IMR-90 (cell line): ENCODE measurements around the gene FUT8. TPM values are rescaled to one million over a fixed set of nuclear protein-coding genes. Genes with fewer than 3 reads are reported as not detected.

Experiments
- ATAC-seq: fragments of 200-7000 bp; cut with Tn5 transposase; 2 replicates; pipeline ENCODE4 v1.9.1; 2020; ENCODE audit warnings: low read depth, mild to moderate bottlenecking, moderate library complexity
- BruUV-seq: library from RNA; stranded (reverse); fragments of 400-500 nt; replicated peaks from 2 replicates; lab custom pipeline; 2021; lab: Mats Ljungman, UMichigan
- CTCF ChIA-PET: fragments of 300-600 bp; formaldehyde crosslinking; extraction: SDS; loops from one replicate; lab custom pipeline; 2021; ENCODE audit warnings: antibody characterized with exemption; lab: Yijun Ruan, JAX
- POLR2A ChIA-PET: fragments of 300-600 bp; sonication (Branson Sonifier 250); formaldehyde crosslinking; loops from one replicate; lab custom pipeline; 2022; ENCODE audit warnings: antibody characterized with exemption; ENCODE audit not compliant: unreplicated experiment; lab: Charles Lee
- DNase-seq: peaks from one replicate; pipeline ENCODE4 v3.0.0; 2013
- H2AFZ ChIP-seq: replicated peaks from 2 replicates; pipeline ENCODE3; 2013; ENCODE audit warnings: low read length, mild to moderate bottlenecking; ENCODE audit not compliant: poor library complexity
- H2AK5ac ChIP-seq: 2 replicates; pipeline ENCODE4 v1.6.1; 2013; ENCODE audit warnings: low read depth, low read length, inconsistent platforms
- H2AK9ac ChIP-seq: replicated peaks from 2 replicates; pipeline ENCODE3; 2013; ENCODE audit warnings: mild to moderate bottlenecking, low read depth, low read length, moderate library complexity; ENCODE audit not compliant: poor library complexity
- H2BK120ac ChIP-seq: 2 replicates; pipeline ENCODE4 v1.6.1; 2013; ENCODE audit warnings: low read depth, low read length, inconsistent platforms
- H2BK15ac ChIP-seq: 3 replicates; pipeline ENCODE4 v1.6.1; 2013; ENCODE audit warnings: low read depth, low read length, inconsistent platforms
- H2BK20ac ChIP-seq: 2 replicates; pipeline ENCODE4 v1.6.1; 2013; ENCODE audit warnings: low read depth, mild to moderate bottlenecking, inconsistent platforms, low read length, moderate library complexity
- H2BK5ac ChIP-seq: 2 replicates; pipeline ENCODE4 v1.6.1; 2013; ENCODE audit warnings: mild to moderate bottlenecking, low read depth, low read length, inconsistent platforms; ENCODE audit not compliant: poor library complexity, severe bottlenecking
- H3K14ac ChIP-seq: replicated peaks from 2 replicates; pipeline ENCODE4 v1.6.1; 2013; ENCODE audit warnings: low read depth, low read length, inconsistent platforms
- H3K18ac ChIP-seq: 2 replicates; pipeline ENCODE4 v1.6.1; 2013; ENCODE audit warnings: low read depth, low read length, control low read depth
- H3K23ac ChIP-seq: 2 replicates; pipeline ENCODE4 v1.6.1; 2013; ENCODE audit warnings: low read depth, low read length, inconsistent platforms
- H3K27ac ChIP-seq: 2 replicates; pipeline ENCODE4 v1.5.1; 2013; ENCODE audit warnings: mild to moderate bottlenecking, control low read depth, low read length; ENCODE audit not compliant: insufficient read depth
- H3K27me3 ChIP-seq: 2 replicates; pipeline ENCODE4 v1.6.1; 2013; ENCODE audit warnings: low read length; ENCODE audit not compliant: control insufficient read depth, insufficient read depth
- H3K36me3 ChIP-seq: 2 replicates; pipeline ENCODE4 v1.6.1; 2013; ENCODE audit warnings: low read length, mixed read lengths; ENCODE audit not compliant: control insufficient read depth, insufficient read depth
- H3K4ac ChIP-seq: 2 replicates; pipeline ENCODE4 v1.6.1; 2013; ENCODE audit warnings: low read depth, low read length, inconsistent platforms
- H3K4me1 ChIP-seq: 2 replicates; pipeline ENCODE4 v1.6.1; 2013; ENCODE audit warnings: low read length, mixed read lengths; ENCODE audit not compliant: control insufficient read depth, insufficient read depth
- H3K4me2 ChIP-seq: 2 replicates; pipeline ENCODE4 v1.6.1; 2013; ENCODE audit warnings: low read depth, mild to moderate bottlenecking, control low read depth, low read length, moderate library complexity
- H3K4me3 ChIP-seq: 2 replicates; pipeline ENCODE4 v1.5.1; 2013; ENCODE audit warnings: low read depth, mild to moderate bottlenecking, control low read depth, low read length, moderate library complexity; ENCODE audit not compliant: insufficient read depth
- H3K56ac ChIP-seq: 2 replicates; pipeline ENCODE4 v1.6.1; 2013; ENCODE audit warnings: low read length, inconsistent platforms; ENCODE audit not compliant: insufficient read depth; ENCODE audit errors: extremely low read depth
- H3K79me1 ChIP-seq, 2 experiments: 2 replicates each; pipeline ENCODE4 v1.6.1; 2013; ENCODE audit warnings: low read length in 2 of 2, inconsistent platforms in 1 of 2, low read depth in 1 of 2
- H3K9ac ChIP-seq: 2 replicates; pipeline ENCODE4 v1.6.1; 2013; ENCODE audit warnings: low read depth, low read length, control low read depth
- H3K9me1 ChIP-seq: 2 replicates; pipeline ENCODE4 v1.6.1; 2013; ENCODE audit warnings: low read length, inconsistent platforms; ENCODE audit not compliant: insufficient read depth
- H3K9me3 ChIP-seq: 2 replicates; pipeline ENCODE4 v1.6.1; 2013; ENCODE audit warnings: low read length; ENCODE audit not compliant: control insufficient read depth, insufficient read depth
- H4K20me1 ChIP-seq: 2 replicates; pipeline ENCODE4 v1.6.1; 2013; ENCODE audit warnings: low read length, inconsistent platforms; ENCODE audit not compliant: insufficient read depth
- H4K5ac ChIP-seq: 2 replicates; pipeline ENCODE4 v1.6.1; 2013; ENCODE audit warnings: mild to moderate bottlenecking, low read depth, low read length, control low read depth
- H4K8ac ChIP-seq, 2 experiments: 2 replicates each; pipeline ENCODE4 v1.6.1; 2013; ENCODE audit warnings: low read depth in 2 of 2, low read length in 2 of 2, control low read depth in 1 of 2, inconsistent platforms in 1 of 2
- H4K91ac ChIP-seq: 2 replicates; pipeline ENCODE4 v1.6.1; 2013; ENCODE audit warnings: low read depth, low read length, inconsistent platforms; ENCODE audit not compliant: insufficient read depth
- CHD1 ChIP-seq: IDR thresholded peaks from 2 replicates; pipeline ENCODE4 v1.6.1; 2012; ENCODE audit warnings: low read depth, low read length, improper control_type of control experiment
- ELK1 ChIP-seq: fragments of 150-350 bp; IDR thresholded peaks from 2 replicates; pipeline ENCODE4 v1.6.1; 2016; ENCODE audit warnings: low read depth, mild to moderate bottlenecking, low read length, moderate library complexity, borderline replicate concordance
- MXI1 ChIP-seq: IDR thresholded peaks from 2 replicates; pipeline ENCODE4 v1.6.1; 2012; ENCODE audit warnings: low read depth, mild to moderate bottlenecking, low read length, moderate library complexity, borderline replicate concordance
- SMC3 ChIP-seq: fragments of 150-350 bp; IDR thresholded peaks from 2 replicates; pipeline ENCODE4 v1.6.1; 2016; ENCODE audit warnings: low read depth, mild to moderate bottlenecking, antibody characterized with exemption, low read length, moderate library complexity
- USF2 ChIP-seq: fragments of 150-350 bp; IDR thresholded peaks from 2 replicates; pipeline ENCODE4 v1.6.1; 2017; ENCODE audit warnings: mild to moderate bottlenecking, antibody characterized with exemption, low read length, low read depth
- WGBS, 2 experiments: methylation state at CpG; one replicate each; pipeline versions ENCODE4 v1.1.5 to v1.1.7; 2013; ENCODE audit warnings: missing lambda C conversion rate in 2 of 2; ENCODE audit not compliant: insufficient read length in 1 of 2; ENCODE audit errors: extremely low coverage in 2 of 2; 5-methylcytosine and 5-hydroxymethylcytosine counted together
- dilution Hi-C: fragments of 300-500 bp; cut with HindIII; formaldehyde crosslinking; loops from one replicate; pipeline ENCODE4 v1.14.3; 2018; ENCODE audit warnings: low sequenced_read_pairs; ENCODE audit not compliant: unreplicated experiment
- in situ Hi-C: fragments of 300-500 bp; cut with MboI; formaldehyde crosslinking; loops from 3 replicates; pipeline ENCODE4 v1.14.3; 2019; ENCODE audit warnings: low sequenced_read_pairs, inconsistent platforms, mixed read lengths
- intact Hi-C: fragments of 100-400 bp; cut with micrococcal nuclease; formaldehyde crosslinking; loops from 2 replicates; pipeline ENCODE4 v1.10.0; 2022
- polyA plus RNA-seq, 3 experiments: library from polyadenylated mRNA; depleted of rRNA; stranded (reverse); fragments of >200 nt; gene quantifications; 2 replicates each; pipeline ENCODE4 v1.2.3, GENCODE V29; 2012; ENCODE audit warnings: low replicate concordance in 1 of 3
- total RNA-seq: library from RNA; depleted of rRNA; stranded (reverse); fragments of >200 nt; gene quantifications from 2 replicates; pipeline ENCODE4 v1.2.3, GENCODE V29; 2012

The FUT8 gene
- total and polyA plus RNA-seq, 2 of the 4 experiments (the other 2 are of a cell fraction) = 15.6 to 72.9 TPM

GRCh38 chr14:65627315-65627714 lies 214.8 kb downstream of the FUT8 start:
- Histone ChIP-seq H3K9ac (no peak overlapping the region), H2BK5ac (no peak overlapping the region), H2AK5ac (no peak overlapping the region), H3K27me3 (no peaks in the 10 kb centered on the region), H4K20me1 (no peaks in the 10 kb centered on the region), H2BK120ac (no peak overlapping the region), H3K9me3 (no peaks in the 10 kb centered on the region), H3K4me1 (no peaks in the 10 kb centered on the region), H4K91ac (no peak overlapping the region), H3K9me1 (no peaks in the 10 kb centered on the region), H3K23ac (no peak overlapping the region), H3K18ac (no peak overlapping the region), H3K14ac (no peak overlapping the region), H3K56ac (no peak overlapping the region), H3K27ac (no peak overlapping the region), H2AFZ (no peak overlapping the region), H4K5ac (no peak overlapping the region), H2BK15ac (no peak overlapping the region), H3K4ac (no peak overlapping the region), H3K79me1 (no peaks in the 10 kb centered on the region; a peak in 1 of 4 replicates), H4K8ac (no peak overlapping the region), H2AK9ac (no peak overlapping the region), H3K36me3 (no peaks in the 10 kb centered on the region), H3K4me3 (no peak overlapping the region), H2BK20ac (no peak overlapping the region), H3K4me2 (no peak overlapping the region)
- POLR2A ChIA-PET = no interaction called here
- dilution Hi-C loops (no loop called here), in situ Hi-C loops (no loop called here), intact Hi-C loops (no loop called here)
- DNase-seq = no peak
- no TSS peak for BruUV-seq
- ATAC-seq = no peak
- 92% methylated on average over 2 of the region's 4 CpGs; no CpG with 5 or more reads in 1 of the 2 experiments for WGBS, 2 experiments
- CTCF ChIA-PET = interaction anchor here (0.6 kb wide), 1 partner anchor 16 kb away, joined by 3 read pairs; no protein-coding TSS in a partner anchor
- TF ChIP-seq USF2 (no peak), MXI1 (no peak), ELK1 (no peak), SMC3 (no peak), CHD1 (no peak)
